ENCODE data around the gene CTBP1.
A peak's percentile ranks its signal among the peaks of the same experiment; 100 is the strongest.

The CTBP1 gene

GRCh38 chr4:1248245-1249147 lies at the start of gene CTBP1:
Gene CTBP1, minus strand, starts transcription at chr4:1249130. Its CDS starts 7,799 bp downstream, at chr4:1241331.
- peaks cover 66% of the 10 kb centered on the region for H3K4me1 ChIP-seq (ENCODE audit: control insufficient read depth, insufficient read depth, low read length)
- peaks cover 0 to 3% of the 10 kb centered on the region in 2 donors for H3K36me3 ChIP-seq (ENCODE audit: control insufficient read depth in 2 of 2, insufficient read depth in 2 of 2, low read length in 2 of 2)
- no peaks in the 10 kb centered on the region for H3K27me3 ChIP-seq (ENCODE audit: control insufficient read depth in 1 of 2, insufficient read depth in 2 of 2, low read length in 2 of 2)
- peak within 1 kb of the TSS; percentile 85 to 89 for H3K9ac ChIP-seq (ENCODE audit: low read length in 2 of 2)
- peak within 1 kb of the TSS; percentile 80 to 84 for H3K4me3 ChIP-seq (ENCODE audit: low read length in 2 of 2)
- no peaks in the 10 kb centered on the region for H3K9me3 ChIP-seq (ENCODE audit: control insufficient read depth in 2 of 2, low read length in 2 of 2)
- peak within 1 kb of the TSS; percentile 89 for H3K27ac ChIP-seq (ENCODE audit: low read length)

DNA sequence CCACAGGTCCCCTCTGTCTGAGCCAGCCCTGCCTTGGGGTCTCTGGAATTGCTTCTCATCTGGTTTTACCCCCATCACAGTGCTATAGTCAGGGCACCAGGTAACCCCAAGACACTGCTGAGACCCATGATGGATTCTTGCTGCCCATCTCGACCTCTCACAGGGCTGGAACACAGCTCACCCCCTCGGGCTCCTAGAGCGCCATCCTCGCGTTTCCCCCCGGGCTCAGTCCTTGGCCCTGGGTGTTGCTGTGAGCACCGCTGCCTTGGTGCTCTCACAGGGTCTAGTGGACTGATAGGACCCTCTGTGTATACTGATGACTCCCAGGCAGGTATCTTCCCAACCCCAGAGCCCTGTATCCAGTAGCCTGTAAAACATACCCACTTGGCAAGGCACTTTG lies 49.5 kb upstream of the CTBP1 start:
- no peak overlapping the region for H3K9ac ChIP-seq (ENCODE audit: low read length in 2 of 2)
- H3K27me3 ChIP-seq (ENCODE audit: control insufficient read depth in 1 of 2, insufficient read depth in 2 of 2, low read length in 2 of 2): no peaks in the 10 kb centered on the region
- no peak overlapping the region for H3K4me3 ChIP-seq (ENCODE audit: low read length in 2 of 2)
- no peak overlapping the region for H3K27ac ChIP-seq (ENCODE audit: low read length)
- peaks cover 17% of the 10 kb centered on the region for H3K4me1 ChIP-seq (ENCODE audit: control insufficient read depth, insufficient read depth, low read length)
- no peaks in the 10 kb centered on the region for H3K9me3 ChIP-seq (ENCODE audit: control insufficient read depth in 2 of 2, low read length in 2 of 2)
- peaks cover 16 to 23% of the 10 kb centered on the region in 2 donors for H3K36me3 ChIP-seq (ENCODE audit: control insufficient read depth in 2 of 2, insufficient read depth in 2 of 2, low read length in 2 of 2)

DNA sequence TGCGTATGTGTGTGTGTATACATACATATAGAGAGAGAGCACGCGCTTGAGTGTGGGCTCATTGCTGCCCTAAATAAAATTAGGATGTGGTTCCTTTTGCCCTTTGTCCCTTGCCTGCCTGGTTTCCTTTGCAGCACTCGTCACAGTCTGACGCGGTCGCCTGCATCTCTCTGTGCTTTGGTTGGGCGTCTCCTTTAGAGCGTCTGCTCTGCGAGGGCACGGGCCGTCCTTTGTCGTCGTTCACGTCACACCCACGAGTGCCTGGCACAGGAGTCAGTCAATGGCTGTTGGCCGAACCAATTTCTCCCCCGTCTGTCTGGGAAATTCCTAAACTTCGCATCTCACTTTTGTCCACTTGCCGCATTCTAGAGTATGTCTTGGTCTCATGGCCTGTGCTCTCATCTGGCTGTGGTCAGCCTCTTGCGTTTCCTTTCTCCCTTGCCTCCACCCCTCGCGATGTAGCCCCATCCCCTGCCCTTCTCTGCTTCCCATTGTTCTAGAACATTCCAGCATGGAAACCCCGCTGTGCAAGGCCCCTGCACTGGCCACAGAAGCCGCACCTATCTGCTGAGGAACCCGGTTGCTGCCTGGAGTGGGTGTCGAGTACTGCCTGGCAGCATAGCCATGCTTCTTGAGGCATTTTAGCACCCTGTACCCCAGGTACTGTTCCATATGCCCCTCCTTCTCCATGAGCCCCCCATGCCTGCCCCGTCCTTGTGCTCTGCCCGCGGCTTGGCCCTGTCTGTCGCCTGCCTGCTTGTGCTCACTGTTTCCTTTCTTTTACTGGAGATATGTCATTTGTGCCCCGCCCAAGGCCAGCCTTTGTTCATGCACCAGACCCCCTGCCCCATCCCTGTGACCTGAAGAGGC lies 48.8 kb upstream of the CTBP1 start:
- peaks cover 17% of the 10 kb centered on the region for H3K4me1 ChIP-seq (ENCODE audit: control insufficient read depth, insufficient read depth, low read length)
- no peaks in the 10 kb centered on the region for H3K27me3 ChIP-seq (ENCODE audit: control insufficient read depth in 1 of 2, insufficient read depth in 2 of 2, low read length in 2 of 2)
- H3K36me3 ChIP-seq (ENCODE audit: control insufficient read depth in 2 of 2, insufficient read depth in 2 of 2, low read length in 2 of 2): peaks cover 16 to 23% of the 10 kb centered on the region in 2 donors
- H3K4me3 ChIP-seq (ENCODE audit: low read length in 2 of 2): no peak overlapping the region
- no peaks in the 10 kb centered on the region for H3K9me3 ChIP-seq (ENCODE audit: control insufficient read depth in 2 of 2, low read length in 2 of 2)
- H3K27ac ChIP-seq (ENCODE audit: low read length): no peak overlapping the region
- no peak overlapping the region for H3K9ac ChIP-seq (ENCODE audit: low read length in 2 of 2)

GRCh38 chr4:1297023-1297395 lies 48.1 kb upstream of the CTBP1 start:
- Histone ChIP-seq H3K36me3 (ENCODE audit: control insufficient read depth in 2 of 2, insufficient read depth in 2 of 2, low read length in 2 of 2) (peaks cover 16 to 23% of the 10 kb centered on the region in 2 donors), H3K4me1 (ENCODE audit: control insufficient read depth, insufficient read depth, low read length) (peaks cover 24% of the 10 kb centered on the region), H3K27ac (ENCODE audit: low read length) (no peak overlapping the region), H3K27me3 (ENCODE audit: control insufficient read depth in 1 of 2, insufficient read depth in 2 of 2, low read length in 2 of 2) (no peaks in the 10 kb centered on the region), H3K4me3 (ENCODE audit: low read length in 2 of 2) (no peak overlapping the region), H3K9ac (ENCODE audit: low read length in 2 of 2) (no peak overlapping the region), H3K9me3 (ENCODE audit: control insufficient read depth in 2 of 2, low read length in 2 of 2) (no peaks in the 10 kb centered on the region)

GRCh38 chr4:1296324-1297022 lies 47.5 kb upstream of the CTBP1 start:
- H3K36me3 ChIP-seq (ENCODE audit: control insufficient read depth in 2 of 2, insufficient read depth in 2 of 2, low read length in 2 of 2): peaks cover 16 to 23% of the 10 kb centered on the region in 2 donors
- H3K4me1 ChIP-seq (ENCODE audit: control insufficient read depth, insufficient read depth, low read length): peaks cover 28% of the 10 kb centered on the region
- no peaks in the 10 kb centered on the region for H3K27me3 ChIP-seq (ENCODE audit: control insufficient read depth in 1 of 2, insufficient read depth in 2 of 2, low read length in 2 of 2)
- no peaks in the 10 kb centered on the region for H3K9me3 ChIP-seq (ENCODE audit: control insufficient read depth in 2 of 2, low read length in 2 of 2)
- H3K9ac ChIP-seq (ENCODE audit: low read length in 2 of 2): no peak overlapping the region
- no peak overlapping the region for H3K27ac ChIP-seq (ENCODE audit: low read length)
- no peak overlapping the region for H3K4me3 ChIP-seq (ENCODE audit: low read length in 2 of 2)

DNA sequence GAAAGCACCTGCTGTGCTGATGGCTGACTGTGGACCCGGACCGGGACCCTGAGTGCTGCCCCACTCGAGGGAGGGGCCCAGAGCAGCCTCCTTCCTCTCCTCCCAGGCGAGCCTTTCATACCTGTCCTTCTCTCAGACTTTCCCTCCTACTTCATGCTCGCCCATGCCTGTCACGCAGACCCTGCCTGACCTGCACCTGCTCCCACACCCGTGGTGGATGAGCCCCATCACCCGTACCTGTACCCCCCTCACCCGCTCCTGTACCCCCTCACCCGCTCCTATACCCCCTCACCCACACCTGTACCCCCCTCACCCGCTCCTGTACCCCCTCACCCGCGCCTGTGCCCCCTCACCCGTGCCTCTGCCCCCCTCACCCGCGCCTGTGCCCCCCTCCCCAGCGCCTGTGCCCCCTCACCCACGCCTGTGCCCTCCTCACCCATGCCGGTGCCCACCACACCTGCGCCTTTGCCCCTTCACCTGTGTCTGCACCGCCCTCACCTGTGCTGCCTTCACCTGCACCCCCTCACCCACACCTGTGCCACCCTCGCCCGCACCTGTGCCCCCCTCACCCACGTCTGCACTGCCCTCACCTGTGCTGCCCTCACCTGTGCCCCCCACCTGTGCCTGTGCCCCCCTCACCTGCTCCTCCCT lies 46.6 kb upstream of the CTBP1 start:
- Histone ChIP-seq H3K9ac (ENCODE audit: low read length in 2 of 2) (no peak overlapping the region), H3K27ac (ENCODE audit: low read length) (no peak overlapping the region), H3K9me3 (ENCODE audit: control insufficient read depth in 2 of 2, low read length in 2 of 2) (no peaks in the 10 kb centered on the region), H3K4me1 (ENCODE audit: control insufficient read depth, insufficient read depth, low read length) (peaks cover 38% of the 10 kb centered on the region), H3K36me3 (ENCODE audit: control insufficient read depth in 2 of 2, insufficient read depth in 2 of 2, low read length in 2 of 2) (peaks cover 16 to 17% of the 10 kb centered on the region in 2 donors), H3K27me3 (ENCODE audit: control insufficient read depth in 1 of 2, insufficient read depth in 2 of 2, low read length in 2 of 2) (no peaks in the 10 kb centered on the region), H3K4me3 (ENCODE audit: low read length in 2 of 2) (no peak overlapping the region)

DNA sequence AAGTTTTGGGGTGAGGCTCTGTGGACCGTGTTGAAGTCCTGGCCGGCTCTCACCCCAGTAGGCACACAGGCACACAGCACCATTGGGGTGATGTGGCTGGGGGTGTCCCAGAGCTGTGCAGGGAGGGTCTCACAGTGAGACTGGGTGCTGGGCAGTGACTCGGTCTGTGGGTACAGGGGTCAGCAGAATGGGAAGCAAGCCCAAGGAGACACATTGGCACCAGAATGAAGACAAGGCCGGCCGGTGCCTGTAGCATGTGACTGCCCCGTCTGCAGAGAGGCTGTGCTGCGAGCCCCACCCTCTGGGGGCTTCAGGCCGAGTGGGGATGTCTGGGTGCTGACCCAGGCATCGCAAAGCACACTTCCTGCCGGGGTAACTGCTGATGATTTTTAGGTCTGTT lies 46.0 kb upstream of the CTBP1 start:
- Histone ChIP-seq H3K36me3 (ENCODE audit: control insufficient read depth in 2 of 2, insufficient read depth in 2 of 2, low read length in 2 of 2) (peaks cover 14 to 17% of the 10 kb centered on the region in 2 donors), H3K9ac (ENCODE audit: low read length in 2 of 2) (no peak overlapping the region), H3K27me3 (ENCODE audit: control insufficient read depth in 1 of 2, insufficient read depth in 2 of 2, low read length in 2 of 2) (no peaks in the 10 kb centered on the region), H3K4me1 (ENCODE audit: control insufficient read depth, insufficient read depth, low read length) (peaks cover 37% of the 10 kb centered on the region), H3K27ac (ENCODE audit: low read length) (no peak overlapping the region), H3K9me3 (ENCODE audit: control insufficient read depth in 2 of 2, low read length in 2 of 2) (no peaks in the 10 kb centered on the region), H3K4me3 (ENCODE audit: low read length in 2 of 2) (no peak overlapping the region)

GRCh38 chr4:1294424-1294823 lies 45.5 kb upstream of the CTBP1 start:
- Histone ChIP-seq H3K9me3 (ENCODE audit: control insufficient read depth in 2 of 2, low read length in 2 of 2) (no peaks in the 10 kb centered on the region), H3K9ac (ENCODE audit: low read length in 2 of 2) (no peak overlapping the region), H3K4me1 (ENCODE audit: control insufficient read depth, insufficient read depth, low read length) (peaks cover 37% of the 10 kb centered on the region), H3K27ac (ENCODE audit: low read length) (no peak overlapping the region), H3K4me3 (ENCODE audit: low read length in 2 of 2) (no peak overlapping the region), H3K36me3 (ENCODE audit: control insufficient read depth in 2 of 2, insufficient read depth in 2 of 2, low read length in 2 of 2) (peaks cover 12 to 15% of the 10 kb centered on the region in 2 donors), H3K27me3 (ENCODE audit: control insufficient read depth in 1 of 2, insufficient read depth in 2 of 2, low read length in 2 of 2) (no peaks in the 10 kb centered on the region)

GRCh38 chr4:1293991-1294390 lies 45.1 kb upstream of the CTBP1 start:
- H3K36me3 ChIP-seq (ENCODE audit: control insufficient read depth in 2 of 2, insufficient read depth in 2 of 2, low read length in 2 of 2): peaks cover 7 to 13% of the 10 kb centered on the region in 2 donors
- H3K27me3 ChIP-seq (ENCODE audit: control insufficient read depth in 1 of 2, insufficient read depth in 2 of 2, low read length in 2 of 2): no peaks in the 10 kb centered on the region
- H3K9ac ChIP-seq (ENCODE audit: low read length in 2 of 2): no peak overlapping the region
- H3K4me3 ChIP-seq (ENCODE audit: low read length in 2 of 2): no peak overlapping the region
- no peak overlapping the region for H3K27ac ChIP-seq (ENCODE audit: low read length)
- H3K9me3 ChIP-seq (ENCODE audit: control insufficient read depth in 2 of 2, low read length in 2 of 2): no peaks in the 10 kb centered on the region
- H3K4me1 ChIP-seq (ENCODE audit: control insufficient read depth, insufficient read depth, low read length): peaks cover 40% of the 10 kb centered on the region

DNA sequence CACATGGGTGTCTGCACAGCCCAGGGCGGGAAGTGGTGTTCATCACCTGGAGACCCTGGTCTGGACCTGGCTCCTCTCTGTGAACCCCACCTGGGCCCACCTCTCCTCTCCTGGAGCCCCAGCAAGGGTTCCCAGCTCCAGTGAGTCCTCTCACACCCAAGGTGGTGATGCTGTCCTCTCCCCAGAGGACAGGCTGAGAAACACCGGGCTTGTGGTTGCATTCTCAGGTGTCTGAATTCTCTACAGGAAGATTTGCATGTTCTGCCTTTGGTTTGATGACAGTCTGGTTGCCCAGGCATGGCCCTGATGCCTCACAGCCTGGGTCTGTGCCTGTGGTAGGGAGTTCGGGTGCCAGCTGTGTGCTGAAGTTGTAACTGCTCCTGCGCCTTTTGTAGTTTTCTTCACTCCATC lies 44.6 kb upstream of the CTBP1 start:
- peaks cover 43% of the 10 kb centered on the region for H3K4me1 ChIP-seq (ENCODE audit: control insufficient read depth, insufficient read depth, low read length)
- peaks cover 6 to 13% of the 10 kb centered on the region in 2 donors for H3K36me3 ChIP-seq (ENCODE audit: control insufficient read depth in 2 of 2, insufficient read depth in 2 of 2, low read length in 2 of 2)
- no peak overlapping the region for H3K4me3 ChIP-seq (ENCODE audit: low read length in 2 of 2)
- H3K27me3 ChIP-seq (ENCODE audit: control insufficient read depth in 1 of 2, insufficient read depth in 2 of 2, low read length in 2 of 2): no peaks in the 10 kb centered on the region
- H3K27ac ChIP-seq (ENCODE audit: low read length): no peak overlapping the region
- H3K9me3 ChIP-seq (ENCODE audit: control insufficient read depth in 2 of 2, low read length in 2 of 2): no peaks in the 10 kb centered on the region
- no peak overlapping the region for H3K9ac ChIP-seq (ENCODE audit: low read length in 2 of 2)
